Uterus (tissue), 2 donors: ENCODE measurements around the gene DNAH11.

Source experiments
- POLR2A ChIP-seq, 2 donors: fragments of 450-650 bp; IDR thresholded peaks; one replicate each; pipeline ENCODE4 v1.6.1; 2016; ENCODE audit warnings: antibody characterized with exemption in 2 of 2, mild to moderate bottlenecking in 1 of 2, moderate library complexity in 1 of 2
- TF ChIP-seq, protein P1 (sequence below), 4 experiments: fragments of 200-600 bp in 2 of 4; fragments of 450-650 bp in 2 of 4; sonication (generic) in 2 of 4; IDR thresholded peaks; one replicate each; pipeline ENCODE4 v1.5.1; 2016 to 2019; ENCODE audit warnings: antibody characterized with exemption in 4 of 4, mild to moderate bottlenecking in 2 of 4, moderate library complexity in 1 of 4

DNA sequence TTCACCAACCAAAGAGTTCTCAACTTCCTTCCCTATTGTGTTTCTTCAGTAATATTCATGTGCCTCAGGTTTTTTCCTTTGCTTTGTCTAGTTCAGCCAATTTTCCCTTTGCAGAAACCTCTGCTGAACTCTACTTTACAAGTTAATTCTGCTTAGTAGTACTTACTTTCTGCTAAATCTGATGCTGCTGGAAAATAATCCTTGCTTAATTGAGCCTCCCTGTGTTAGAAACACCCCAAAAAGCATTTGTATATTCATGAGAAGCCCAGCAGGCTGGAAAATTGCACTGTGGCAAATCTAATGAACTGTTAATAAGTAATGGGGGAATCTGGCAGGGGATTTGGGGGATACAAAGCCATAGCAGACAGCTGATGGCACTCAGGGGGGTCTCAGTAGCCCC, 324.4 kb downstream of the DNAH11 start:
- no peak for TF ChIP-seq POLR2A (IDR thresholded peaks at IDR 0.05)
- TF ChIP-seq, protein P1, sequence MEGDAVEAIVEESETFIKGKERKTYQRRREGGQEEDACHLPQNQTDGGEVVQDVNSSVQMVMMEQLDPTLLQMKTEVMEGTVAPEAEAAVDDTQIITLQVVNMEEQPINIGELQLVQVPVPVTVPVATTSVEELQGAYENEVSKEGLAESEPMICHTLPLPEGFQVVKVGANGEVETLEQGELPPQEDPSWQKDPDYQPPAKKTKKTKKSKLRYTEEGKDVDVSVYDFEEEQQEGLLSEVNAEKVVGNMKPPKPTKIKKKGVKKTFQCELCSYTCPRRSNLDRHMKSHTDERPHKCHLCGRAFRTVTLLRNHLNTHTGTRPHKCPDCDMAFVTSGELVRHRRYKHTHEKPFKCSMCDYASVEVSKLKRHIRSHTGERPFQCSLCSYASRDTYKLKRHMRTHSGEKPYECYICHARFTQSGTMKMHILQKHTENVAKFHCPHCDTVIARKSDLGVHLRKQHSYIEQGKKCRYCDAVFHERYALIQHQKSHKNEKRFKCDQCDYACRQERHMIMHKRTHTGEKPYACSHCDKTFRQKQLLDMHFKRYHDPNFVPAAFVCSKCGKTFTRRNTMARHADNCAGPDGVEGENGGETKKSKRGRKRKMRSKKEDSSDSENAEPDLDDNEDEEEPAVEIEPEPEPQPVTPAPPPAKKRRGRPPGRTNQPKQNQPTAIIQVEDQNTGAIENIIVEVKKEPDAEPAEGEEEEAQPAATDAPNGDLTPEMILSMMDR (IDR thresholded peaks at IDR 0.05): no peak
